OCI-LY3 (cell line): Measurements from ENCODE around the gene DGKK.

ENCODE experiments used
- EZH2phosphoT487 ChIP-seq: fragments of 200-600 bp; shearing (Covaris generic); IDR thresholded peaks from 2 replicates; pipeline ENCODE4 v1.6.1; 2018; ENCODE audit warnings: antibody characterized with exemption, mixed run types, low read depth
- TF ChIP-seq, protein P1 (sequence below): fragments of 200-600, 300-600 bp; sonication (generic); IDR thresholded peaks from 2 replicates; pipeline ENCODE4 v1.5.1; 2014; ENCODE audit warnings: antibody characterized with exemption, low read length, low read depth

DNA sequence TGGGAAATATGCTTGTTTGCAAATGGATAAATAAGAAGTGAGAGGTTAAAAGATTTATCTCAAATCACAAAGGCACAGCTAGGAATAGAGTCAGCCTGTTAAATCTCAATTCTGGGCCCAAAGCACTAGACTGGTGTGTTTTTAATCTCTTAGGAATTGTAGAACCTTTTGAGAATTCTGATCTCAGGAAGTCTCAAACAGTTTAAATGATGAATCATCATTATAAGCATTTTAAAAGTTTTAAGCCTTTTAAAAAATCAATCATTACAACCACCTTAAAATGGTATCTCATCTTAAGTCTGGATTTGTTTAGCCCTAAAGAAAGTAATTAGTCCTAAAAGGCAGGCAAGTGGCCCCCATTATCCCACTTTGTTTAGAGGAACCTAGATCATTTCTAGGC is 17.8 kb downstream of the DGKK start:
- TF ChIP-seq, protein P1, sequence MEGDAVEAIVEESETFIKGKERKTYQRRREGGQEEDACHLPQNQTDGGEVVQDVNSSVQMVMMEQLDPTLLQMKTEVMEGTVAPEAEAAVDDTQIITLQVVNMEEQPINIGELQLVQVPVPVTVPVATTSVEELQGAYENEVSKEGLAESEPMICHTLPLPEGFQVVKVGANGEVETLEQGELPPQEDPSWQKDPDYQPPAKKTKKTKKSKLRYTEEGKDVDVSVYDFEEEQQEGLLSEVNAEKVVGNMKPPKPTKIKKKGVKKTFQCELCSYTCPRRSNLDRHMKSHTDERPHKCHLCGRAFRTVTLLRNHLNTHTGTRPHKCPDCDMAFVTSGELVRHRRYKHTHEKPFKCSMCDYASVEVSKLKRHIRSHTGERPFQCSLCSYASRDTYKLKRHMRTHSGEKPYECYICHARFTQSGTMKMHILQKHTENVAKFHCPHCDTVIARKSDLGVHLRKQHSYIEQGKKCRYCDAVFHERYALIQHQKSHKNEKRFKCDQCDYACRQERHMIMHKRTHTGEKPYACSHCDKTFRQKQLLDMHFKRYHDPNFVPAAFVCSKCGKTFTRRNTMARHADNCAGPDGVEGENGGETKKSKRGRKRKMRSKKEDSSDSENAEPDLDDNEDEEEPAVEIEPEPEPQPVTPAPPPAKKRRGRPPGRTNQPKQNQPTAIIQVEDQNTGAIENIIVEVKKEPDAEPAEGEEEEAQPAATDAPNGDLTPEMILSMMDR, result no peak
- TF ChIP-seq EZH2phosphoT487, result no peak
